Thyroid gland (tissue), 4 donors: ENCODE results near the gene NYNRIN.

Experiments
- POLR2A ChIP-seq, 2 donors: fragments of 450-650 bp; IDR thresholded peaks; one replicate each; pipeline ENCODE4 v1.6.1; 2017; ENCODE audit warnings: antibody characterized with exemption in 2 of 2, mild to moderate bottlenecking in 2 of 2, moderate library complexity in 1 of 2
- TF ChIP-seq, protein P1 (sequence below), 6 experiments: fragments of 200-600 bp in 3 of 6; fragments of 450-650 bp in 3 of 6; sonication (generic) in 3 of 6; IDR thresholded peaks; one replicate each; pipeline ENCODE4 v1.5.1; 2016 to 2019; ENCODE audit warnings: antibody characterized with exemption in 6 of 6, mild to moderate bottlenecking in 2 of 6, inconsistent platforms in 1 of 6, moderate library complexity in 1 of 6

DNA sequence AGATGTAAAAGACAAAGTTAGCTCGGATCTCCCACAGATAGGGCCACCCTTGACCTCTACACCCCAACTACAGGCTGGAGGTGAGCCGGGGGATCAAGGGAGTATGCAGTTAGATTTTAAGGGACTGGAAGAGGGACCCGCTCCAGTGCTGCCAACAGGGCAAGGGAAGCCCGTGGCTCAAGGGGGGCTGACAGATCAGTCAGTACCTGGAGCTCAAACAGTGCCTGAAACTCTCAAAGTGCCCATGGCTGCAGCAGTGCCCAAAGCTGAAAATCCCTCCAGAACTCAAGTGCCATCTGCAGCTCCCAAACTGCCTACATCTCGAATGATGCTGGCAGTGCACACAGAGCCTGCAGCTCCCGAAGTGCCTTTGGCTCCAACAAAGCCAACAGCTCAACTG is 10.4 kb downstream of the NYNRIN start:
- TF ChIP-seq, protein P1, sequence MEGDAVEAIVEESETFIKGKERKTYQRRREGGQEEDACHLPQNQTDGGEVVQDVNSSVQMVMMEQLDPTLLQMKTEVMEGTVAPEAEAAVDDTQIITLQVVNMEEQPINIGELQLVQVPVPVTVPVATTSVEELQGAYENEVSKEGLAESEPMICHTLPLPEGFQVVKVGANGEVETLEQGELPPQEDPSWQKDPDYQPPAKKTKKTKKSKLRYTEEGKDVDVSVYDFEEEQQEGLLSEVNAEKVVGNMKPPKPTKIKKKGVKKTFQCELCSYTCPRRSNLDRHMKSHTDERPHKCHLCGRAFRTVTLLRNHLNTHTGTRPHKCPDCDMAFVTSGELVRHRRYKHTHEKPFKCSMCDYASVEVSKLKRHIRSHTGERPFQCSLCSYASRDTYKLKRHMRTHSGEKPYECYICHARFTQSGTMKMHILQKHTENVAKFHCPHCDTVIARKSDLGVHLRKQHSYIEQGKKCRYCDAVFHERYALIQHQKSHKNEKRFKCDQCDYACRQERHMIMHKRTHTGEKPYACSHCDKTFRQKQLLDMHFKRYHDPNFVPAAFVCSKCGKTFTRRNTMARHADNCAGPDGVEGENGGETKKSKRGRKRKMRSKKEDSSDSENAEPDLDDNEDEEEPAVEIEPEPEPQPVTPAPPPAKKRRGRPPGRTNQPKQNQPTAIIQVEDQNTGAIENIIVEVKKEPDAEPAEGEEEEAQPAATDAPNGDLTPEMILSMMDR (IDR thresholded peaks at IDR 0.05), result no peak
- no peak for TF ChIP-seq POLR2A (IDR thresholded peaks at IDR 0.05)
